Subcutaneous adipose tissue (tissue), 4 donors: Measurements from ENCODE around the gene ITSN2. TPM values are rescaled to one million over a fixed set of nuclear protein-coding genes. Genes with fewer than 3 reads are reported as not detected.

Experiments used
- CTCF ChIP-seq: fragments of 450-650 bp; IDR thresholded peaks from one replicate; pipeline ENCODE4 v1.5.1; 2016; ENCODE audit warnings: low read depth, mild to moderate bottlenecking, control low read depth, antibody characterized with exemption, moderate library complexity
- total RNA-seq, 4 donors: library from RNA; depleted of rRNA; stranded (reverse); fragments of >200 nt; gene quantifications; one replicate each; pipeline ENCODE4 v1.1.0, GENCODE V29; 2016

Gene ITSN2
- total RNA-seq, 4 donors from 2014 or later: 51.5 to 69.9 (median 61.9) TPM

- no peak for TF ChIP-seq CTCF
Observed at GRCh38 chr2:24375349-24376087, 15.2 kb upstream of the ITSN2 start.

DNA sequence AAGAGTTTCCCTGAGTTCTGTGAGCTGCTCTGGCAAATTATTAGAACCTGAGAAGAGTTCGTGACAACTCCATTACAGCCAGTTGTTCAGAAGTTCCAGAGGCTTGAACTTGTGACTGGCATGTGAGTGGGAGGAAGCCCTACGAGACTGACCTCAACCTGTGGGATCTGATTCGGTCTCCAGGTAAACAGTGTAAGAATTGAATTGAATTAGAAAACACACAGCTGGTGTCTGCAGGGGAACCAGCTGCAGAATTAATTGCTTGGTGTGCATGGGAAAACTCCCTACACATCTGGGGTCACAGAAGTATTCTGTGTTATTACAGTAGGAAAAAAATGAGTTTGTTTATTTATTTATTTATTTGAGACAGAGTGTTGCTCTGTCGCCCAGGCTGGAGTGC is 14.0 kb upstream of the ITSN2 start:
- TF ChIP-seq CTCF: no peak

- TF ChIP-seq CTCF: no peak
Observed at GRCh38 chr2:24372033-24372432, 11.7 kb upstream of the ITSN2 start.

DNA sequence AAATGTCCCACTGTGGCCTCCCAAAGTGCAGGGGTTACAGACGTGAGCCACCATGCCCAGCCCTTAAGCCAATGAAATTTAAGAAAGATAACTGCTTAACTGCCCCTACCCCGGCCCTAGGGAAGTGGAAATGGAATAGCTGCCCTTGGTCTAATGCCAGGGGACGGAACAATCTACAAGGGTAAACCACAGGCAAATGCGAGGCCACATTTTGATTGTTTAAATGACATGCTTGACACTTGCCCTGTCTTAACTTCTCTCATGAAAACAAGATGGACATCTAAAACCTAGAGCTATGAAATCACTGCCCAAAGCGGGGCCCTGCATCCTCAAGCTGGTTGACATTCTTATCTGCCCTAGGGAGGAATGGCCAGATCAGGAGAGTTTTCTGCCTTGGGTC is 5.5 kb upstream of the ITSN2 start:
- TF ChIP-seq CTCF: no peak

- no peak for TF ChIP-seq CTCF
Observed at GRCh38 chr2:24365051-24365450, 4.7 kb upstream of the ITSN2 start.

DNA sequence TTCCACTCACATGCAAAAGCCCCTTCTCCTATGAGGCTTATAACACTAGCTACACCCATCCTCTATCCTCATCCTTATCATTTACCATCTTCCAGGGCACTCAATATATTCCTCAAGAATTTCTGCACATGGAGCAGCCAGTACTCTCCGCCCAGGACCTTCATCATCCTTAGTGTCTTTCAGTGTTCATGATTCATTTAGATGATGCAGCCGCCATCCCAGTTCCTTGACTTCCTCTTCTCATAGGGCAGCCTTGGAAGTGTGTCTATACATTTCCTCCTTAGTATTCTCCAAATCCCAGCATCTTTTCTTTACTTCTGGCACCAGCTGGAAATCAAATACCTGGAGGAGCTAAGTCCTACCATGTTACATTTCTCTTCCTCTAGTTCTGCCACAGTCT is 3.0 kb upstream of the ITSN2 start:
- TF ChIP-seq CTCF: no peak

GRCh38 chr2:24362253-24362652 is 1.9 kb upstream of the ITSN2 start:
- no peak for TF ChIP-seq CTCF
